Amniotic stem cell (primary cell): ENCODE results near the gene HIPK4.
"Not testable (repeated sequence)": the region's sequence is repeated elsewhere in the genome, so short reads cannot be mapped to it uniquely, and the experiment has no call there.

Experiments used
- DNase-seq: peaks from one replicate; lab custom pipeline; 2025; lab: John Stamatoyannopoulos, UW

Gene HIPK4

DNA sequence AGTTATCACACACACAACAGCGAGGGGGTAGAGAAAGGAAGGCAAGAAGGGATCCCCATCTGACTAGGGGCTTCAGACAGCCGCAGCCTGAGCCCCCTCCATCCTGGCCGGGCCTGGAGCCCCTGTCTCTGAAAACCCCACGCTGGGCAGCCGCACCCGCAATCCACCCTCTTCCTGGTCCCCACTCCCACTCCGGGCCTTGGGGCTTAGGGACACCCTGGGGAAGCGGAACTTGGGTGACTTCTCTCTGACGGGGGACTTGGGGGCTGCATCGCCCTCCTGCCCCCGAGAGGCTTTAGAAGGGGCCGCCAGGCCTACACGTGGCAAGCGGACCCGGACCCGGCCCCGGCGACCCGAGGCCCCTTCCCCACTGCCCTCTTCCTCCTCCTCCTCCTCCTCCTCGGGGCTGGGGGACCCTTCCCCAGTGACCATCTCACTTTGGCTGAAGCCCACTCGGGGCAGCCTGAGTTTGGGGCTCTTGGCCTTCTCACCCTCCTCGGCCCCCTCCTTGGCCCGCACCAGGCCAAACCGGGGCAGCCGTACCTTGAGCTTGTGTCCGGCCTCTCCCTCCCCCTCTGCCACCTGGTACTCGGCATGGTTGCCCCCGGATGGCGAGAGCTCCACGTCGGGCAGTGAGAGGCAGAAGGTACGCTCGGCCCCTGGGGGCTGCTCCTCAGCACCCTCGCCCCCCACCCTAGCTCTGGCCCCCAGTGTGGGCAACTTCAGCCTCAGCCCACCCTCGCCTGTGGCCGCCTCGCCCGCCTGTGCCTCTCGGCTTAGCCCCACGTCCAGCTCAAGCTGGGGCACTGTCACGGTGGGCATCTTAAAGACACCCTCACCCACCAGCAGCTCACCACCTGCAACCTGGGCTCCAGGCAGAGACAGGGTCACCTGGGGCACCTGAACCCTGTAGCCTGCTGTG is 4.2 kb upstream of the HIPK4 start:
- no peak for DNase-seq

DNA sequence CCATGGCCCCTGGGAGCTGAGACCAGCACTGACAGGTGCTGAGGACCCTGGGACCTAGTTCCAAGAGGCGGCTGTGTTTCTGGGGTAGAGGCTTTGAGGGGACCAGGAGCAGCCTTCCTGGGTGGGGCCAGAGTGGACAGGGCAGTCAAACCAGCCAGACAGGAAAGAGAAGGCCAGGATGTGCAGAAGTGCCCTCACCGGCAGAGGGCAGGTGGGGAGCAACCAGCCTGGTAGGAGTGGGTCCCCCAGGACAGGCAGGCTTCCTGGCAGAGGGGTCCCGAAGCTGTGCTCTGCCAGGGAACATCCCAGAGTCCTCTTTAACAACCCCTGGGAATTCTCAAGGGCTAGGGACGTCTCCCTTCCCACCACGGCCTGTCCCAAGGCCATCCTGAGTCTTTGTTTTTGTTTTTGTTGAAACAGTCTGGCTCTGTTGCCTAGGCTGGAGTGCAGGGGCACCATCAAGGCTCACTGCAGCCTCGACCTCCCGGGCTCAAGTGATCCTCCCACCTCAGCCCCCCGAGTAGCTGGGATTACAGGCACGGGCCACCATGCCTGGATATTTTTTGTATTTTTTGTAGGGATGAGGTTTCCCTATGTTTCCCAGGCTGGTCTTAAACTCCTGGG is 3.0 kb upstream of the HIPK4 start:
- no peak for DNase-seq

DNA sequence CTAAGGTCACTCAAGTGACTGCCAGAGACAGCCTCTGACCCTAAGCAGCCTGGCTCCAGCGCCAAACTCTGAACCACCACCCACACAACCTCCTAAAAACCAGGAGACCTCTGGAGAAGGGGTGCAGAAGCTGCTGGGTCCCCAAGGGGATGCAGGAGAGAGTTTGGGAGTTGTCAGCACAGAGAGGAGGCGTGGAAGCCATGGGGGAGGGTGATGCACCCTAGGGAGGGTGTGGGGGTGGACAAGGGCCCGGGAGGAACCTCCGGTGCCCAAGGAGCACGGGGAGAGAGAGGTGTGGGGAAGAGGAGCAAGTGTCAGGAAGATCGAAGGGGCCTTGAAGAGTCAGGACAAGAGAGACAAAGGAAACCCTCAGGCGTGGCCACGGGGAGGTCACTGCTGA is 2.1 kb upstream of the HIPK4 start:
- no peak for DNase-seq

DNA sequence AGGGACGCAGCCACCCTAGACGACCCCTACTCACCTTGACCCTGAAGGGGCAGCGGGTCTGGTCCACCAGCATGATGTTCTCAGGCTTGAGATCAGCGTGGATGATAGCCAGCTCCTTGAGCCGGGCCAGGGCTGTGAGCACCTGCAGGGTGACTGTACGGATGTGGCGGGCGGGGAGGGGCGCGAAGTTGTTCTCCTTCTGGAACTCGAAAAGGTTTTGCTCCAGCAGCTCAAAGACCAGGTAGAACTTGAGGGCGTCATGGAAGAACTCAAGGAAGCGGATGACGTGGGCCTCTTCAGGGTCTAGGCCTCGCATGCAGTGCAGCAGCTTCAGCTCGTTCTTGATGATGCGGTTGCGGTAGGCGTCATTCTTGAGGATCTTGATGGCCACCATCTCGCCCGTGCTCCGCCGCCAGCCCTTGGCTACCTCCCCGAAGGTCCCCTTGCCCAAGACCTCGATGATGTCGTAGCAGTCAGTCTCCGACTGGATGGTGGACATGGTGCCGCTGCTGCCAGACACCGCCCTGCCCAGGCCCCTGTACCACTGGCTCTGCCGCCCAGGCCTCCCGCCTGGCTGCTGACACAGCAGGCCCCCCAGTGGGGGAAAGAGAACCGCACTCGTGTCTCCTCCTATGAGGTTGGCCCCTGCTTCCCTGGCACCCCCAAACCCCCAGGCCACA is 437 bp downstream of the HIPK4 start:
- DNase-seq: no peak

DNA sequence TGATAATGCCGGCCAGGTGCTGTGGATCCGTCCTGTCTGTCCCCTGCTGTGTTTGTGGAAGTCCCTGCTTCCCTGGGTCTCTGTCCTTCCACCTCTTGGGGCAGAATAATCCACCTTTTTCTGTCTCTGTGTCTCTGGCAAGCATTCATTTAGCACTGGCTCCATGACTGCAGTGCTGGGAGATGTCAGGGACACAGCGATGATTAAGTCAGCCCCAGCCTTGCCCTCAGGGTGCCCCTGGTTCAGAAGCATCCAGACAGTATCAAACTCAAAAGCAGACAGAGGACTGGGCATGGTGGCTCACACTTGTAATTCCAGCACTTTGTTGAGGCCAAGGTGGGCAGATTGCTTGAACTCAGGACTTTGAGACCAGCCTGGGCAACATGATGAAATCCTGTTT is 1.5 kb downstream of the HIPK4 start:
- no peak for DNase-seq

DNA sequence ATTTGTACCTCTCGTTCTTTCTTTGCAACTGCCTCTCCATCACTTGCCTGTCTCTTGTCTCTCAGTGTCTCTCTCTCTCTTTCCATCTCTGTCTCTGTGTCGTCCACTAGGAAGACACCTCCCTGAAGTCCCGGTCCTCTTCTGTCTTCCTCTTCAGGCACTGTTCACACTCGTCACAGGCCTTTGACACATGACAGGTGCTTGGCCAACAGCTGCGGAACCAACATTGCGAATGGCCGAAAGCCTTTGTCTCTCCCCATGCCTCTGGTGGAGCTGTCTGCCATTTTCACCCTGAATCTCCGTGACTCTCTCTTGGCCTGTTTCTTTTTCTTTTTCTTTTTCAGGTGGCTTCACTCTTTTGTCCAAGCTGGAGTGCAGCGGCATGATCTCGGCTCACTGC is 2.8 kb downstream of the HIPK4 start:
- DNase-seq: no peak

DNA sequence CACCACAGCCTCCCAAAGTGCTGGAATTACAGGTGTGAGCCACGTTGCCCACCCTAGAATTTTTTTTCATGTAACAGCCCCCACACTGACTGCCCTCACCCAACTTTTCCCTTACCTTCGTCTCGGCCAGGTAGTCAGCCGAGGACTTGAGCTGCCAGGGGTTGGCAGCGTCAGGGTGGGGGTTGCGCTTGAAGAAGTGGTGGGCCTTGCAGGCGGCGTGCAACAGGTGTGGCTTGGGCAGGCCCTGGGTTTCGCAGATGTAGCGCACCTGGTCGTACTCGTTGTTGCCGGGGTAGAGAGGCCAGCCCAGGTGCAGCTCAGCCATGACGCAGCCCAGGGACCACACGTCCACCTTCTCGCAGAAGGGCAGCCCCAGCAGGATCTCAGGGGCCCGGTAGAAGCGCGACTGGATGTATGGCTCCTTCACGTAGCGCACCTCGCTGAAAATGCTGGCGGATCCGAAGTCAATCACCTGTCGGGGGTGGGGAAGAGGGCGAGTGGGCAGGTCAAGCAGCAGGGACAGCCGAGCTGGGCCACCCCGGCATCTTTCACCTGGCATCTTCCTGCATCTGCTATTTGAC is 6.2 kb downstream of the HIPK4 start:
- no peak for DNase-seq

DNA sequence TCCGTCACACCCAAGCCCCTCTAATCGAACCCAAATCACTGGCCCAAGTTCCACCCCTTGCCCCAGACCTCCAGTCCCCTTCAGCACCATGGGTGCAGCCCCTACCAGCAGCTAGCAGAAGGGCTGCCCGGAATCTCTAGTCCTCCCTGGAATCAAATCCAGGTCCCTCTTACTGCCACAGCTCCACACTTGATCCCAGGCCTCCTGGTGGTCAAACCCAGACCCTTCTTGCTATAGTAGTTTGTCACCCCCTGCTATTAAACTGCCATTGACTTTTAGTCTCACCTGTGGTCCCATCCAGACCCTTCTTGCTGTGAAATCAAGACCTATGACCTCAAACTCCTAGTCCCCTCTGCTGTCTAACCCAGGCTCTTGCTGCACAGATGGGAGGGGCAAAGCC is 8.7 kb downstream of the HIPK4 start:
- DNase-seq: no peak

DNA sequence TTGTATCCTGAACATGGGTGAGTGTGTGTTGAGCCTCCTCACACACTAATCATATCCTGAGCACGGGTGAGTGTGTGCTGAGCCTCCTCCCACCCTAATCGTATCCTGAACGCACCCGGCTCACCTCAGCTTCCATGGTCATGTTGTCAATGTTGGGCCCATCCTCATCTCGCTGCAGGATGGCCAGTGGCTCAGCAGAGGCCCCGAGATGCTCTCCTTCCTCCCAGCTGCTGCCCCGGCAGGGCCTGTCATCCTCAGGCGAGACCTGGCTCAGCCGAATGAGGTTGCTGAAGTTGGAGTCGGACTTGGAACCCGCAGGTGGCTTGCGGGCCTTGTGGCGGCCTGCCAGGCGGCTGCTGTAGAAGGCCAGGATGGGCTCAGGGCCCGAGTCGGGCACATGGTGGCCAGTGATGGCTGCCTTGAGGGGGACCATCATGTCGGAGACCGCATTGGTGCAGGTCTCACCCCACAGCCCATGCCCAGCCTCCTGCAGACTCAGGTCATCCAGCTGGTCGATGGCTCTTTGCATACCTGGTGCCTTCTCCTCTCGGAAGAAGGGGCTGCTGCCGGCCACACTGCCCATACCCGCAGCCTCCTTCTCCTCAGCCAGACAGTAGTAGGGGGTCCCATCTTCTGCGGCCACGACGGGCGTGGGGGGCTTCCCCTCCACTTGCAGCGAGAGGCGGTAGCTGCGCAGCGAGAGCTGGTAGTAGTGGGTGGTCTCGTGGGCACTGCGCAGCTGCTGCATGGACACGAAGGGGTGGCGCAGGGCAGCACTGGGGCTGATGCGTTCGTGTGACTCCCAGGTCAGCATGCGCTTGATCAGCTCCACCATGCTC is 9.6 kb downstream of the HIPK4 start:
- no peak for DNase-seq

DNA sequence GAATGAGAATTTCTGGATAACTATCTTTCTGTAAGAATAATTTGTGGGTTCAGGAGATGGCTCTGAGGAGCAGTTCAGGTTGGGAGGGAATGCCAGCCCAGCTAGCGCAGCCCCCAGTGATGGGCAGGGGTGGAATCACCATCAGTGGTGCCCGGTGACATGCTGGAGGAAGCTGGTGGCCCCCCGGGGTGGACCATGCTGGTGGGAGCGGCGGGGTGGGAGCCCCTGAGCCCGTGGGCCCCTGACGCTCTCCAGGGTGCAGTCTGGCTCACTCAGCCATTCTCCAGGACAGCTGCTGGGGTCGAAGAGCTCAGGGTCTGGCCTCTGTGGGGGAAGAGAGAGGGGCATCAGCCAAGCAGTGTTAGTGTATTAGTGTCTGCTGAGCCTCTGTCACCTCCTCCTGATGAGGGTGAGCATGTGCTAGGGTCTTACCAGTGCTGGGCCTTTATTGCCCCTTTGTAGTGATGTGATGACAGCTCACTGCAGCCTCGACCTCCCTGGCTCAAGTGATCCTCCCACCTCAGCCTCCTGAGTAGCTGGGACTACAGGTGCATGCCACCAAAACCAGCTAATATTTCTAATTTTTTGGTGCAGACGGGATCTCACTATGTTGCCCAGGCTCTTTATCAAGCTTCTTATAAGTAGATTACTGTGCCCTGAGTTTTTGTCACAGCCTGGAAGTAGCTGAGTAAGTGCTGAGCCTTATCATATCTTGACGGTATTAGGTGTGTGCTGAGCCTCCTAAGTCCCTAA is 10.4 kb downstream of the HIPK4 start:
- no peak for DNase-seq

DNA sequence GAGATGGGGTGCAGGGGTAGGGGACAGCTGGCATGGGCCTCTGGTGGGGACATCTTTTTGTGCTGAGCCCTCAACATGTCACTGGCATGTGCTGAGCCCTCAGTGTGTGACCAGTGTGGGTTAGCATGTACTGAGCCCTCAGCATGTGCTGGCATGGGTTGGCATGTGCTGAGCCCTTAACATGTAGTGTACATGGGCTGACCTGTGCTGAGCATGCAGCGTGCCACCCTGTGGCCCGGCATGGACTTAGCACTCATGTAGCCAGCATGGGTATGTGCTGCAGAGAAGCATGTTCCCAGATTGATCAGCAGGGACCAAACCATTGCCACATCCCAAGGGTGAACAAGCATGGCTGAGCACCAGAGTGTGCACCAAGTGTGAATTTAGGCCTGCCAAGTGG is 11.5 kb downstream of the HIPK4 start:
- no peak for DNase-seq

DNA sequence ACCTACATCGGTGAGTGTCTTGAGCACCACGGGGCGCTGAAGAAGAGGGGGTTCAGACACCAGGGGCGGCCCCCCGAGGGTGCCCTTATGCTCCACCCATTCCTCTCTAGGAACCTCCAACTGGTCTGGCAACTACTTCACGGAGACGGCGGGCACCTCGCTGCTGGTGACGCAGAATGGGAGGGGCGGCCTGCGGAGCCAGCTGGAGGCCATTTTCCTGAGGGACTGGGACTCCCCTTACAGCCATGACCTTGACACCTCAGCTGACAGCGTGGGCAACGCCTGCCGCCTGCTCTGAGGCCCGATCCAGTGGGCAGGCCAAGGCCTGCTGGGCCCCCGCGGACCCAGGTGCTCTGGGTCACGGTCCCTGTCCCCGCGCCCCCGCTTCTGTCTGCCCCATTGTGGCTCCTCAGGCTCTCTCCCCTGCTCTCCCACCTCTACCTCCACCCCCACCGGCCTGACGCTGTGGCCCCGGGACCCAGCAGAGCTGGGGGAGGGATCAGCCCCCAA is 12.1 kb downstream of the HIPK4 start:
- DNase-seq: no peak

DNA sequence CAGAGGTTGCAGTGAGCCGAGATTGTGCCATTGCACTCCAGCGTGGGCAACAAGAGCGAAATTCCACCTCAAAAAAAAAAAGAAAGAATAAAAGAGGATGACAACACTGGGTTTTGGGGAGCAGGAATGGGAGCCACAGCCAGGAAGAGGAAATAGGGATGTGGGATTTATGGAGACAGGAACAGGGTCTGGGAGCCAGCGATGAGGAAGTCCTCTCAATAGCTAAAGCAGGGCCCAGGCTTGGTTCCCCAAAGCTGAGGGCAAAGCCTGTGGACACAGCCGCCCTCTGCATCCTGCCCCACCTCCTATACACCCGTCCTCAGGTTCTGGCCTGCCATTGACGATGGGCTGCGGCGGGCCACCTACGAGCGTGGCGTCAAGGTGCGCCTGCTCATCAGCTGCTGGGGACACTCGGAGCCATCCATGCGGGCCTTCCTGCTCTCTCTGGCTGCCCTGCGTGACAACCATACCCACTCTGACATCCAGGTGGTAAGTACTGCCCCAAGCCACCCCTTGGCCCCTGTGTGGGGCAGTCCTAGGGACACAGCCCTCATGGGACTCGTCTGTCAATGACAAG is 13.6 kb downstream of the HIPK4 start:
- no peak for DNase-seq

DNA sequence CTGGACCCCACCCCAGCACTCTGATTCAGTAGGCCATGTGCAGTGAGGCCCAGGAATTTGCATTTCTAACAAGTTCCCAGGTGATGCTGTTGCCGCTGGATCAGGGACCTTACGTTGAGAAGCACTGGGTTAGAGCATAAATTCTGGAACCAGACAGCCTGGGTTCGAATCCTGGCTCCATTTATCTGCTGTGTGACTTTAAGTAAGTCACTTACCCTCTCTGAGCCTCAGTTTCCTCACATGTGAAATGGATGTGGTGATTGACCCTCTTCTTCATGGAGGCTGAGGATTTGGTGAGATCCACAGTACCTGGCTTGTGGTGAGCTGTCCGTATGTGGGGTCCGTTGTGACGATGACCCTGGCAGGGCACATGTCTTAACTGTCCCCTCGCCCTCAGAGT is 15.9 kb downstream of the HIPK4 start:
- DNase-seq: no peak

DNA sequence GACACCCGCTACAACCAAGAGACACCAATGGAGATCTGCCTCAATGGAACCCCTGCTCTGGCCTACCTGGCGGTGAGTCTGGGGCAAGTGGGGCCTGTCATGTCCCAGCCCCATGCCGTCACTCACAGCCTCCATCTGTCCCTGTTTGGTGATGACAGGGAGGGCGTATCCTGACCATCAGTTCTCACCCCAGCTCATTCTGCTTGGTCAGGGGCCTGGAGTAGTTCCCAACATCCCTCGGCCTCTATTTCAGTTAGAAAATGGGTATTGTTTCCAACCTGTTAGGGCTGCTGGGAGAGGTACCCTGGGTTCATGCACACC is 18.2 kb downstream of the HIPK4 start:
- no peak for DNase-seq

DNA sequence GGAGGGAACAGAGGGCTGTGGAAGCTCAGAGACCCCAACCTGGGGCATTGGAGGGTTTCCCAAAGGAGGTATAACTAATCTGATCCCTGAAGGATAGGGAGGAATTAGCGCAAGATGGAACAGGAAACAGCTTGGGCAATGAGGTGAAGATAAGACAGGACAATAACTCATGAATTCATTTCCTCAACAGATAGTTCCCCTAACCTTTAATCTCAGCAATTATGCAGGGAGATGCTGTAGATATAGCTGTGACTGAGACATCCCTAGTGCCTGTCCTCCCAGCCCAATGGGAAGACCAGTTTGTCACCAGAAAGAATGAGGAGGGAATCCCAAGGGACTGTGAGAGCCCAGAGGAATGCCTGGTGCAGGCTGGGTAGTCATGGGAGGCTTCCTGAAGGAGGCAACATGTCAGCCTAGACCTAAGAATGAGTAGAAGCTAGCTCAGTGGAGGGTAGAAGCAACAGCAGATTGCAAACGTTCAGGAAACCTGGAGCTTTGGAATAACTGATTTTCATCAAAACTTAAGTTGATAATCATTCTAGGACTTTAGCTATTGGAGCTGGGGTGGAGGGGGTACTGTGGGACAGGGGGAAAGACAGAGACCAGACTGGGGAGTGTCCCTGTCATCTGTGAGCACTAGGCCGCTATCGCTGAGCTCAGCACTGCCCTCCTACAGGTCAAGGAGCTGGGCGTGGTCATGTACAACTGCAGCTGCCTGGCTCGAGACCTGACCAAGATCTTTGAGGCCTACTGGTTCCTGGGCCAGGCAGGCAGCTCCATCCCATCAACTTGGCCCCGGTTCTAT is 18.8 kb downstream of the HIPK4 start:
- no peak for DNase-seq

DNA sequence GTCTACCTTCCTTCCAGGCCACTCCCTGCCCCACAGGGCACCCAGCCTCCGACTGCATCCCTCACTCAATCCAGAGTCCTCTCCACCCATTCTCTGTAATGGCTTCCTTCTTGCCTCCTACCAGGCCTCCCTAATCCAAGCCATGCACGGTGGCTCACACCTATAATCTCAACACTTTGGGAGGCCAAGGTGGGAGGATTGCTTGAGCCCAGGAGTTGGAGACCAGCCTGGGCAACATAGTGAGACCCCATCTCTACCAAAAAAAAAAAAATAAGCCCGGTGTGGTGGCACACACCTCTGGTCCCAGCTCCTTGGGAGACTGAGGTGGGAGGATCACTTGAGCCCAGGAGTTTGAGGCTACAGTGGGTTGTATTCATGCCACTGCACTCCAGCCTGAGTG is 19.7 kb downstream of the HIPK4 start:
- DNase-seq: not testable (repeated sequence)

DNA sequence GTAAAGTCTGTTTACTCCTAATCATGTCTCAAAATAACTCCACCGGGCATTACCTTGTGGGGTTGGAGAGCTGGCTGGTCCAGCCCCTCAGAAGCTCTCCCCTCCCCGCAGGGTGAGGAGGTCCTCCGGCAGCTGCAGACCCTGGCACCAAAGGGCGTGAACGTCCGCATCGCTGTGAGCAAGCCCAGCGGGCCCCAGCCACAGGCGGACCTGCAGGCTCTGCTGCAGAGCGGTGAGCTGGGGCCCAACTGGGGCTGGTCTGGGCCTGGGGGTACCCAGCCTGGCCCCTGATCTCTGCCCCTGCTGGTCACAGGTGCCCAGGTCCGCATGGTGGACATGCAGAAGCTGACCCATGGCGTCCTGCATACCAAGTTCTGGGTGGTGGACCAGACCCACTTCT is 20.2 kb downstream of the HIPK4 start:
- no peak for DNase-seq

DNA sequence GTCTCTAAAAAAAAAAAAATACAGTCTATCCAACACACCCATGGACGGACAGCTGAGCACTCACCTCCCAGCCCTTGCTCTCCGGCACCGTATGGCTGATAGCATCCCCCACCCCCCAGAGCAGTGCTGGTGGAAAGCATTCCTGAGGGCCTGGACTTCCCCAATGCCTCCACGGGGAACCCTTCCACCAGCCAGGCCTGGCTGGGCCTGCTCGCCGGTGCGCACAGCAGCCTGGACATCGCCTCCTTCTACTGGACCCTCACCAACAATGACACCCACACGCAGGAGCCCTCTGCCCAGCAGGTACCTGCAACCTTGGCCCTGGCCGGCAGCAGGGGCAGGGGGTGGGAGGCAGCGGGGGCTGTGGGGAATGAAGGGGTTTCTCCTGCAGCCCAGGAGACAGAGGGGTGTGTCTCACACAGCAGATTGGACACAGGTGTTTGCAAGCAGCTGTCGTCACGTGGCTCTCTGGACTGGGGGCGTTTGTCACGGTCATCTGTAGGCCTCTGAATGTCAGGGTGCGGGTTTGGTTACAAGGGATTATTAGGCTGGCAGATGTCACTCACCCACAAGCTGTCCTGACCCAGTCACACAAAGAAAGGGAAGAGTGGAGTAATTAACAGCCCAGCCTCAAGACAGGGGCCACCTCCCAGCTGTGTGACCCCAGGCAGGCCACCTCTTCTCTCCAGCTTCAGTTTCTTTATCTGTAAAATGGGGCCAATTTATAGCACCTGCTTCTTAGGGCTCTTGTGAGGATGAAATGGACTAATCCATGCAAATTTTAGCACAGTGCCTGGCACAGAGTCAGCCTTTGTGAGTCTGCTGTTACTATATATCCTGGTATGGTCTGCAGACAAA is 22.2 kb downstream of the HIPK4 start:
- no peak for DNase-seq
